ENCODE measurements around the gene CLEC18C. TPM values are rescaled to one million over a fixed set of nuclear protein-coding genes. Genes with fewer than 3 reads are reported as not detected.

Gene CLEC18C
- total RNA-seq, 1 experiment from 2014 or later = 0.48 TPM

GRCh38 chr16:70157105-70157476, 16.5 kb upstream of the CLEC18C start:
- DNase-seq (ENCODE audit: low spot score) (no peak), ATAC-seq (no peak)
- CTCF ChIA-PET = no interaction called here
- POLR2A ChIA-PET = no interaction called here
- TF ChIP-seq ZNF425 (CRISPR knock-in tag; conservative IDR thresholded peaks at IDR 0.05) (no peak), CDX4 (CRISPR knock-in tag; IDR thresholded peaks at IDR 0.05; ENCODE audit: borderline replicate concordance) (no peak), MLX (CRISPR knock-in tag; IDR thresholded peaks at IDR 0.05) (no peak), ZSCAN18 (CRISPR knock-in tag; IDR thresholded peaks at IDR 0.05) (no peak), ZNF263 (CRISPR knock-in tag; IDR thresholded peaks at IDR 0.05; ENCODE audit: low read depth) (no peak), E2F4 (CRISPR knock-in tag; IDR thresholded peaks at IDR 0.05; ENCODE audit: borderline replicate concordance, low read depth) (no peak), SP1 (CRISPR knock-in tag; conservative IDR thresholded peaks at IDR 0.05) (no peak), ELF4 (CRISPR knock-in tag; IDR thresholded peaks at IDR 0.05; ENCODE audit: low read depth) (no peak), ZBTB21 (CRISPR knock-in tag; IDR thresholded peaks at IDR 0.05; ENCODE audit: borderline replicate concordance) (no peak), USF1 (CRISPR knock-in tag; IDR thresholded peaks at IDR 0.05) (no peak), ARID4B (CRISPR knock-in tag; IDR thresholded peaks at IDR 0.05; ENCODE audit: borderline replicate concordance) (no peak), TCF7 (CRISPR knock-in tag; IDR thresholded peaks at IDR 0.05; ENCODE audit: low read depth) (no peak), PREB (CRISPR knock-in tag; IDR thresholded peaks at IDR 0.05; ENCODE audit: borderline replicate concordance) (no peak), PRRX2 (CRISPR knock-in tag; IDR thresholded peaks at IDR 0.05) (no peak), ZNF317 (CRISPR knock-in tag; IDR thresholded peaks at IDR 0.05; ENCODE audit: borderline replicate concordance, low read depth) (no peak), IRF2 (CRISPR knock-in tag; IDR thresholded peaks at IDR 0.05; ENCODE audit: borderline replicate concordance, low read depth) (no peak), GRHL2 (CRISPR knock-in tag; IDR thresholded peaks at IDR 0.05; ENCODE audit: insufficient replicate concordance, severe bottlenecking) (no peak), TEAD4 (CRISPR knock-in tag; IDR thresholded peaks at IDR 0.05) (no peak), ZNF396 (CRISPR knock-in tag; IDR thresholded peaks at IDR 0.05; ENCODE audit: borderline replicate concordance) (no peak), PRDM15 (CRISPR knock-in tag; IDR thresholded peaks at IDR 0.05) (no peak)
- no peak overlapping the region for H3K4me3 Mint-ChIP-seq
- H3K27ac Mint-ChIP-seq = peak overlapping the region; percentile 29
- H3K36me3 Mint-ChIP-seq = peaks cover 21% of the 10 kb centered on the region
- no peaks in the 10 kb centered on the region for H3K9me3 Mint-ChIP-seq
- H3K4me1 Mint-ChIP-seq = no peaks in the 10 kb centered on the region
- no peaks in the 10 kb centered on the region for H3K27me3 Mint-ChIP-seq (ENCODE audit: low read depth)
